GM21367 (cell line): ENCODE results near the gene YBX2.
A peak's percentile ranks its signal among the peaks of the same experiment; 100 is the strongest.
"Not testable (repeated sequence)": the region's sequence is repeated elsewhere in the genome, so short reads cannot be mapped to it uniquely, and the experiment has no call there.

Experiments
- ATAC-seq: cut with Tn5 transposase; IDR thresholded peaks from one replicate; pipeline ENCODE4 v1.9.1; 2021; ENCODE audit not compliant: unreplicated experiment

Gene YBX2

DNA sequence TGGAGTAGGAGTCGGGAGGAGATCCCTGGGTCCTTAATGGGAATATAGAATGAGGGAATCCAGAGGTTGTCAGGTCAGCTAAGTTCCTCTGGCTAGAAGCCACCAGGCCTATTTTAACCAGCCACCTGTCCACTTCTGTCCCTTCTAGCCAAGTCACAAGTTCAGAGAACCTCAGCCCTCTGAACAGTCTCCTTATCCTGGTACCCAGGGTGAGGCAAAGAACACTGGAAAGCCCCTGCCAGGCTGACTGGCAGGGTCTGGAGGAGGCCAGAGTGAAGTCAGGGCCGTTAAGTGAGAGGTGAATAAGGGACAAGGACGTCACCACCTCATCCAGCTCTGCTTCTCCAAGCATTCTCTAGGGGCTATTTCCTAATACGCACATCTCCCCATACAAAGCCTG is 45.6 kb downstream of the YBX2 start:
- ATAC-seq, result no peak

DNA sequence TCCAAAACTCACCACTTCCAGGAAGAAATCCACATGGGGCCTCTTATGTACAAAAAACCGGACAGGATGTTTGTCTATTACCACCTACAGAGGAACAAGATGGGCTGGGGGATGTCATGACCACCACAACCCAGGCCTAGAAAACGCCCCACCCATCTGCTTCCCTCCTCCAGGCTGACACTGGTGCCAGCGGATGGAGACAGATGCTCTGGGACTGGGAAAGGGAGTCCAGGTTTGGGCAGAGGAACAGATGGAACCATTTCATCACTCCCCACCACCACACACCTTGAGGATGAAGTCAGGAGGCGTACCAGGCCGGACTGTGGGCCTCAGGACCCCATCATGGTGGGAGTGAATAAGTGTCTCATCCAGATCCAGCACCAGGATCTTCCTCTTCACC is 47.7 kb downstream of the YBX2 start:
- ATAC-seq, result no peak

DNA sequence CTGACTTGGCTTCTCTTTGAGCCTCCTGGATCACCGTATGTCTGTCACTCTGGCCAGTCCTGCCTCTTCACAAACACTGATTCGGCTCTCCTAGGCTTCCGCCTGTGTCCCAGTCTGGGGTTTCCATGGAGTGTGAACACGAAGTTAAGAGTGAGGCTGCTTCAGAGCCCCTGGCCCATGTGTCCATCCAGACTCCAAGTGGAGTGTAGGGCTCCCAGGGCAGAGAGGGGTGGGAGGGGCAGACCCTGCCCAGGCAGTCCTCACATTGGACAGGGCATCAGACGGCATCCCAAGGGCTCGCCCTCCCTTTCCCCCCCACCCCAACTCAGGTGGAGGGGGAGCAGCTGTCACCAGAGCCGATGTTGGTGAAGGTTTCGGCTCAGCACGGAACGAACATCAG is 50.6 kb downstream of the YBX2 start:
- ATAC-seq, result not testable (repeated sequence)

DNA sequence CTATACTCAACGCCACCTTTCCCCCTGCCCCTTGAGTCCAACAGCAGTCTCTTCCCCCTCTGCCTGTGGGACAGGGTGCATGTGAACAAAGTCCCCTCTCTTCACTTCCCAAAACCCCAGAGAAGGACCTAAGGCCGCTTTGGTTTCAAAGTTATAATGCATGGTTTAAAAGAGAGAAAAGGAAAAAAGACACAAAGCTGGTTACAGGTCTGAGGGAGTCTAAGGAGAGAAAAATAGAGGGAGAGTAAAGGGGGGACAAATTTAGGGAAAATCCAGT is 51.0 kb downstream of the YBX2 start:
- no peak for ATAC-seq

DNA sequence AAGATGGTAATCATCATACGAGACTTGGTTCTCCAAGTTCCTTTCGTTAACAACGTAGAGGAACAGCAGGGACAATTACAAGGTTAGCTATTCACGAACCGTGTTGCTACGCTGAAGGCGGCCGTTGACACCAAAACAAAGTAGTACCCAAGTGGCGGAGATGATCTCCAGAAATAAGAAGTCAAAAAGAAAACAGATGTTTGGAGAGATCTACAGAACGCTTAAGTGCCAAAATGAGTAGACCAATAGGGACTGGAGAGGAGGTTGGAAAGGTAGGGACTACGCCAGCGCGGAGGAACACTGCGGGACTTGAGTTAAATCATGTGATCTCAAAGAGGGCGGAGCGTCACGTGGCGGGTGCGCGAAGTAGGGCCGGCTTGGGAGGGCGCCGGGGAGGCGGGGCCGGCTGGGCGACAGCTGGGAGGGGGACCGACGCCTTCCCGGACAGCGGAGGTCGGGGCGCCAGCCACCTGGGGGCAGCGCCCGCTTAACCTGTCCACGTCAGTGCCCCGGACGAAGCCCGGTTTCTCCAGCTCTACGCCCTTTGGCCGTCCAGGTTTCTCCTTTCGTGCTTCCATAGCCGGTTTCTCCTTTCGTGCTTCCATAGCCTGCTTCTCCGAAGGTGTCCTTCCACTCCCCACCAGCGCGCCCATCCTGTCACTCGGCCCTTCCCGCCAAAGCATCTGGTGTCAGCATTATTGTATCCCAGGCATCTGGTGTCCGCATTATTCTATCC is 51.6 kb downstream of the YBX2 start:
- peak; percentile 41 for ATAC-seq

DNA sequence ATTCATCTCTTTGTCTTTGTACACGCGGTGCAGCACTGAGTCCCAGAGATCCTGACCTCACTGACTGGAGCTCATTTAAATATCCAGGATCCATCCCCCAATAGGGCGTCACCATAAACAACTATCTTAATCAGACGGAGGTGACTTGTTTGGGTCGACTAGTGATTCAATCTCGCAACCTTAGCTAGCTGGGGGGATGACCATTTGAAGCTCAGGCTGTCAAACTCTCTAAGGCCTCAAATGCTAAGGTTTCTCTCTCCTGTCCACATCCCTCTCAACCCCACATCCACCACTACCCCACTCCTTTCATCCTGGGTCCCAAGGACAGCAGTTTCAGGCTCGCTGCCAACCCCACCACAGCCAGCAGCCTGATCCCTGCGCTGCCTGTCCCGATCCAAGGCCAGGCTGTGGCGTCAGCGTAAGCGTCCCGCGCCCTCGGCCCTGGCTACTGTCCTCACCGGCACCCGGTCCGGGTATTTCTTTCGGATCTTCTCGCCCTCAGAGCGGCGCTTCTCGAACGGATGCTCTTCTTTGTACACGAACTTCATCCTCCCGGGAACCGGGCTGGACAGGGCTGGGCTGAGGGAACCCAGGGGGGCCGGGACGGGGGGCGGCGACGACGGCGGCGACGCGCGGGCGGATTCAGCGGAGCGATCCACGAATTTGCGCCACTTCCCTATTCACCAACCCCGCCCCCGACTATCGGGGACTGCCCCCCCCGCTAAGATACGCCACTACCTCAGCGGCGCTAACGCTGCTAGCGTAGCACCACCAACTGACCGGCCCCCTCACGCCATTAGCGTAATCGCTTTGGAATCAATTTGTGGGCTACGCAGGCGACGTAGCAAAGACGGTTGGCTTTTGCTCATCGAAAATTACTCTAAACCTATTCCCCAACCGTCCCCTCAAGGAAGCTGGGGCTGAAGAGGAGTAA is 52.4 kb downstream of the YBX2 start, which contains the start of gene GABARAP:
Gene GABARAP (minus strand): TSS at position 667 of the 934 bp plus-strand sequence. CDS start 119 bp downstream, at position 548.
- no peak for ATAC-seq

DNA sequence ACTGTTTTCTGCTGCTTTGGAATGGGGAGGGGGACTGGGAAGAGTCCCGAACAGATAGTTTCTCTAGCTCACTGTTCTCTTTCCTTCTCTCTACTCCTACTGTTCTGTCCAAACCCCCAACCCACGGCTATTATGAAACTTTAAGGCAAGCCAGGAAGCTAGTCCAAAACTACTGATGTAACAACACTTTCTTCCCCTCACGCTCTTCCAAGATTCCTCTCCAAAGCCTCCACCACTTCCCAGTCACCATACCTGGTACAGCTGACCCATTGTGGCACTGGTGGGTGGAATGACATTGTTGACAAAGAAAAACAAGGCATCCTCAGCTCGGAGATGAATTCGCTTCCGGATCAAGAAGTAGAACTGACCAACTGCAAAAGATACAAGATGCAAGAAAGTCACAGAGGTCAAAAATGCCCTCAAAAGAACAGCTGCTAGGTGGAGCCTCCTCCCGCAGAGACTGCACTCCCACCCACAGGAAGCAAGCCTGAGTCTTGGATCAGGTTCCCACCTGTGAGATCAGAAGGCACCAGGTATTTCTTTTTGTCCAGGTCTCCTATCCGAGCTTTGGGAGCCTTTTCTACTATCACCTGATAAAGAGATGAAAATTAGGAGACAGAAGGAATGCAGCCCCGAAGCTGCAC is 53.2 kb downstream of the YBX2 start:
- ATAC-seq, result no peak

DNA sequence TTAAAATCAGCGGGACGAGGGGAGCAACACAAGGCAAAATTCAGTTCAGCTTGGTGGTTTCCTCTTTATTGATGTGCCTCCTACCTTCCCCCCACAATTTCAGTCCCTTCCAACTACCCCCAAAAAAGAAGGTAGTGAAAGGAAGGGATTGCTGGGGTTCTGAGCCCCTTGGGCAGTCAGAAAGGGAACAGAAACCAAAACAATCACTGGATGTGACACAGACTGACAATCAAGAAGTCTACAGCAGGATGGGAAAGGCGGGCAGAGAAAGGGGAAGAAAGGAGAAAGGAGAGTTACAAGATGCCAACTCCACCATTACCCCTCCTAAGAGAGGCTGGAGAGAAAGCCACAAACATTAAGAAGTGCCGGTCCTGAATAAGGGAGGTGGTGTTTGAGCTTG is 54.1 kb downstream of the YBX2 start:
- ATAC-seq, result no peak

DNA sequence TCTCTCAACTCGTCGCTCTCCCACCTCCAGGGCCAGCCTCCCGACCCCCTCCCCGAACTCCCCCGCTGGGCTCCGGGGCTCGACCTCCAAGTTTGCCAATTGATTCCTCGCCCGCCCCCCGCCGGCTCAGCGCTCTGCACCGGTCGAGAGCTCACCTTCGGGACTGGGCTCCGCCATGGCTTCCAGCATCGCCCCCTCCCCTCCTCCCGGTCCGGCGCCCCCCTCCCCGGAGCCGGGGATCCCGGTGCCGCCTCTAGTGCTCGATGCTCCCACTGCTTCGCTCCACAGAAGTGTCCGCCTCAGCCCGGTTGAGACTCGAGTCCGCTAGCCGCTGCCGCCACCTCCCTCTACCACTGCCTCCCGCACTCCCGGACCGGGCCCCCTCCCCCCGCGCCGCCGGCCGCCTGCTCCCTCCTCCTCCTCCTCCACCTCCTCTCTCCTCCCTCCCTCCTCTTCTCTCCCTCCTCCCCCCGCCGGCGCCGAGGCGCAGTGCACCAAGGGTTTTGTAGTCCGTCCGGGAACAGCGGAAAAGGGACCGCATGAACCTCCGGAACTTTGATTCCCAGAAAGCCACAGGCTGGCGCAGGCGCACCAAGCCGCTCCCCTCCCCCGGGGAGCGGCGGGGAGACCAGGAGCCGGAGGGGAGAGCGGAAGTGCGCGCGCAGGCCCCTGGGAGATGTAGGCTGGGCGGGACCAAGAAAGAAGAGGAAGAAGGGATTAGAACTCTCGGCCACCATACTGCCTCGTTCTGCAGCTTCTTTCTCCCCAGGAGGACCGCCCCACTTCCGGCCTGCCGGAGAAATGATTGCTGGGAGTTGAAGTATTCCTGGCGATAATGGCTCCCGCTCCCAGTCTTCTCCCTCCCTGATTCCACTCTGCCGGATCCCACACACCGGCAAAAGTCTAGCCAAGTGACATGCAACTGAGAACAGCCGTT is 55.1 kb downstream of the YBX2 start, which contains the start of gene PHF23:
Gene PHF23 (minus strand): TSS at position 367 of the 937 bp plus-strand sequence. CDS start 178 bp downstream, at position 189.
- ATAC-seq, result peak; percentile 29

DNA sequence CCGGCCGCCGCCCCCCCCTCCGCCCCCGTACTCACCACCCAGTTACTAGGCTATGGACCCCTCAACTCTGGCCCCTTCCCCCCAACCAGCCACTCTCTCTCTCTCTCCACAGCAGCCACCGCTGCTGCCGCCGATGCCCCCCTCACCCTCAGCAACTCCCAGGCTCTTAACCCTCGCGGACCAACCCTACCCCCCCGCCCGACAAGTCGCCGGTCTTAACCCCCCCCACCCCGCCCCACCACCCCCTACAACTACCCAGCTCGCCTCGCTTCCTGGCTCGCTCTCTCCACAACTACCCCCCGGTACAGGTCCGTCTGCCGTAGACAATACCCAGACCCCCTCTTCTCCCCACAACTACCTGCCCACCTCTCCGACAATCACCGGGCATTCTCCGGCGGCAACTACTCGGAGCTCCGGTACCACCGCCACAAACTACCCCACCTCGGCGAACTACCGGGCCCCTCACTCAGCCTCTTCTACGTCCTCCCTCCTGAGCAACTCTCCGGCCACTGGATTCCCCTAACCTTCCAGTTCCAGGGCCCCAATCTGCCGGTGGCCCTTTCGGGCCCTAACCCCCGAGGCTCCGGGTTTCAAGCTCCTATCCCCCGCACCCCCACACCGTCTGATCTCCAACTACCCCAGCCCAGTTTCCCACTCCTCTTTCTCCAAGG is 55.9 kb downstream of the YBX2 start:
- ATAC-seq, result no peak
